ENCODE data around the gene THADA.
"Not testable (repeated sequence)": the region's sequence is repeated elsewhere in the genome, so short reads cannot be mapped to it uniquely, and the experiment has no call there.

Gene THADA

DNA sequence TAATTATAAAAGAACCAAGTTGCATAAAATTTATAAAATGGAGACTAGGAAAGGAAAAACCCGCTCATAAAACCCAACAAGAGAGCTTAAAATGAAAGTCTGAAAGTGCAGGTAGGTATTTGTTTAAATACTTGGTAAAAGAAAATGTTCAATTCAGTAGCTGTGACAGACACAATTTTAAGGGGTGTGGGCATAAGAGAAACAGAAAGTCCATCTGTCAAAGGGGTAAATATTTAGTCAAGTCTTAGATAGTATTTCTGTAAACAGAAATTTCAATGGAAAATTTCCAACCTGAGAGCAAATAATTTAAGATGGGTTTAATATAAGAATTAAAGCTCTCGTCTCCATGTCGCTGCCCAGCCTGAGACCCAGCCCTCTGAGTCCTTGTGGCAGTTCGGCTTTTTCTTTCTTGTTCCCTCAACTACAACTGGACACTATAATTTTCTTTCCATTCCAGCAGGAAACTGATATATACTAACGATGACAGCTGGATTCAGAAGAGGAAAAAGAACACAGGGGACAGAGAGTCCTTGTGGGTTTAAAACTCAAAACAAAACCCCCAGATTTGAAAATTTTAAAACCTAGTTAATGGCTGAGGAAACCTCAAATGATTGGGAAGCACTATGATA, 281.4 kb downstream of the THADA start:
- DNase-seq, result no peak

GRCh38 chr2:43313642-43314017, 282.2 kb downstream of the THADA start:
- no peak for DNase-seq

DNA sequence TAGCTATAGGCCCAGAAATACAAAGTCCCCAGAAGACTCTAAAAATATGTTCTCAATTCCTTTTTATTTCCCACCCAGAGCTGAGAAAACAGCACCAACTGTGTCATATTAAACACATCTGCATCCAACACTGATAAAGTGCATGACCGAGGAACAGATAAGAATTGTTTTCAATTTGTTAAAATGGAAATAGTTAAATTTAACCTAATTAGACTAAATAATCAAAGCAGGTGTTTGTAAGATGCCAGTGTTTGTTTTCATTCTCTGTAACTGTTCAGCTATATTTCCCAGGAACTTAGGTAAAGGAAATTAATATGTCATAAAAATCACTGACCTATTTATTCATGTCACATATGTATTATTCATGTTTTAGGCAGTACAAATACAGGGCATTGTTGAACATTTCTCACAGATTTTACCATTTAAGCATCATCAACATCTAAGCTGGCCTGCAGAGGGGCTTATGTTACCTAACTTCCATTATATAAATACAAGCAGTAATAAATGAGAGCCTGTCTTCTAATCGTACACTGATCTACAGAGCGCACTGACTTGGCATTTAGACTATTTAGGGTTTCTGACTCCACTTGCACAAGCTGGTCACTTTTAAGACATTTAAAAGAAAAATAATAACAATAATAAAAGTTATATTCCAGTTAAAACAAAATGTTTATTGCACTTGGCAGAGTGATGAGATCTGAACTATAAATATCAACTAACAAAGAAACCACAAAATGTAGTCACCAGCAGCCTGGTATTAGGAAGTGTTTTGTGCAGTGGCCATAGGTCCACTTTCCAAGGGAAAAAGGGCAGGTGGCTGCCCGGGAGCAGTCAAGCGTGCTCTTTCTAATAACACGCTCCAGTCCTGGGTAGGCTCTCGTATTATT, 282.8 kb downstream of the THADA start:
- no peak for DNase-seq

GRCh38 chr2:43311276-43311675, 284.6 kb downstream of the THADA start:
- no peak for DNase-seq

DNA sequence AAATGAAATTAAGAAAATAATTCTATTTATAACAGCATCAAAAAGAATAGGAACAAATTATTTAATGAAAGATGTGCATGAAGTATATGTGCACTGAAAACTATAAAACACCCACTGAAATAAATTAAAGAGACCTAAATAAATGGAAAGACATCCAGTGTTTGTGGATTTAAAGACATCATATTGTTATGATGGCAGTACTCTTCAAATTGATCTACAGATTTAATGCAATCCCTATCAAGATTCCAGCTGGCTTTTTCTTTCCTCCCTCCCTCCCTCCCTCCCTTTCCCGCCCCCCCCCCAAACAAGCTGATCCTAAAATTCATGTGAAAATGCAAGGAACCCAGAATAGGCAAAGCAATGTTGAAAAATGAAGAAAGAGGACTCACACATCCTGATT, 285.9 kb downstream of the THADA start:
- DNase-seq, result no peak

DNA sequence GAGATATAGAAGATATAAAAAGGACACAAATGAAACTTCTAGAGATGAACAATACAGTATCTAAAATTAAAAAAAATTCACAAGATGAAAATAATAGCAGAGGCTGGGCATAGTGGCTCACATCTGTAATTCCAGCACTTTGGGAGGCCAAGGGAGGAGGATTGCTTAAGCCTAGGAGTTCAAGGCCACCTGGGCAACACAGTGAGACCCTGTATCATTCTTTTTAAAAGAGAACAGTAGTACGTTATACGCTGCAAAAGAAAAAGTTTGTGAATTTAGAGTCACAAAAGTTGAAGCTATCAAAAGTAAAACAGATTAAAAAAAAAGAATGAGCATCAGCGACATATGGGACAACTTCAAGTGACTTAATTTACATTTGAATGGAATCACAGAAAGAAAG, 287.9 kb downstream of the THADA start:
- no peak for DNase-seq

DNA sequence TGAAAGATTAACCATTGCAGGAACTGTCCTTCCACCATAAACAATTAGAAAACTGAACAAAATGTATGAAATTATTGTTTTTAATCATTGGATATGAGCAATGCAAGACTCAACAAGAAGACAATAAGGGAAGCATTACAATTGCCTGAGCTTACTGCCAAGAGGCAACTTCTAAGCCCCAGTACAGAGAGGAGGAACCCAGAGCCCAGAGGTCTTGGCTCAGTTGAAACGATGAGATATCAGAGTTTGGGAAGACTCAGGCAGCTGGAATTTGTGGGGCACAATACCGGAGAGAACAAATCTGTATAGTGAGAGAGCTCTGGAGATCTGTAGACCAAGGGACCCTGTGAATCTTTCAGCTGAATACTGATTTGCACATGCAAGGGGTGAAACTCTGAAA, 288.8 kb downstream of the THADA start:
- DNase-seq, result no peak

- DNase-seq, result no peak
Observed at GRCh38 chr2:43306197-43306596, 289.6 kb downstream of the THADA start.

GRCh38 chr2:43305517-43305916, 290.3 kb downstream of the THADA start:
- peak; percentile 63 for DNase-seq

DNA sequence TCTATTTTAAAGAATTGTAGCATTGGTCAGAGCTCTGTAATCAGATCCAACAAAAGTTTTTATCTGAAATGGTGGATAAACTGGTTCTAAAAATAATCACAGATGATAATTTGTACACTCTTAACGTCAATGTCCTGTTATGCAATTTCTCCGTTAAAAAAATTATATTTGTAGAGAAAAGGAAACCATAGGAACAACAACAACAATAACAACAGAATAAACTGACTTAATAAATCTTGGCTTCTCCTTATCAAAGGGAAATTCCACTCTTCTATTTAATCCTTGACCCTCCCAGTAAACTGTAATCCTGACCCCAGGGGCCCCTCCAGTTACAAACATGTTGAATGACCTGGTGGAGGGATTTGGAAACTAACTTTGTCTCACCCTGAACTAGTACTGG, 290.8 kb downstream of the THADA start:
- no peak for DNase-seq

DNA sequence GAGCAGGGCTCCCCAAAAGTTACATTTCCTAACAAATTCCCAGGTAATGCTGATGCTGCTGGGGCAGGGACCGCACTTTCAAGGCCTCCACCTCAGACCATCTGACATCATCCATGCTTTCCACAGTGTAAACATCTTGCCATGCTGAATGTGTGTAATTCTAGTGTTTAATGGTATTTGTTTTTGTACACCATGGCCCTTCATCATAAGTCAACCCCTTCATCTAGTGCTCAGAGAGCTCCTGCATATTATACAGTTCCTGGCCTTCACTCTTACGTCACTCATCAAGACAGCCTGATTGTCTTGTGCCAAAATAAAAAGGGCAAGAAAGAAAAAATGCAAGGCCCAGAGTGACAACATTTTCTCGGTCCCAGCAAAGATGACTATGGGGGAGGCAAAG, 291.9 kb downstream of the THADA start:
- no peak for DNase-seq

GRCh38 chr2:43302961-43303494, 292.8 kb downstream of the THADA start:
- no peak for DNase-seq

DNA sequence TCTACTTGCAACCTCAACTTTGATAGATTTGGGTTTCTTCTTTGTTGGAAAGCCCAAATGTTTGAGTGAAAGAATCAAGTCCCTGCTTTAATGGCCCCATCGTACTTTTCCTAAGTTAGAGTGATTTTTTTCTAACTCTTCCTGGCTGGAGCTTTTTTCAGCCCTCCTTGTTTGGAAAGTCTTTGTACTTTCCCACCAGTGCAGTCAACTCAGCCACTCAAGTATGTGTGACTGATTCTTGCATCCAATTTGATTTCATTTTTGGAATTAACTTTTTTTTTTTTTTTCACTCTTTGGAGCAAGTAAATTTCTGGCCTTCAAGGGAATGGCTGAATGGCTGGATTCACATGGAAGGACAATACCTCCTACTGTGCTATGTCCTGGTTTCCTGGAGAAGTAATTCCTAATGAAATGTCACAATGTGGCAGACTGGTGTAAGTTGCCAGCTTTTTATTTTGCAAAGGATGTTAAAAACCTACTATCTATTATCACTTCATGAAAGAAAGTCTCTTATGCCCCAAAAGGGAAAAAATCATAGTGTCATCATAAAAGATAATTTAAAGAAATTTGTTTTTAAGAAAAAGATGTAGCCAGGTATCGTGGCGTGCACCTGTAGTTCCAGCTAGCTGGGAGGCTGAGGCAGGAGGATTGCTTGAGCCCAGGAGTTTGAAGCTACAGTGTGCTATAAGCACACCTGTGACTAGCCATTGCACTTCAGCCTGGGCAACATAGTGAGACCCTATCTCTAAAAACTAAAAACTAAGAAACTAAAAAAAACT, 293.5 kb downstream of the THADA start:
- DNase-seq, result no peak

GRCh38 chr2:43300781-43301583, 294.9 kb downstream of the THADA start:
- DNase-seq, result peak; percentile 57

DNA sequence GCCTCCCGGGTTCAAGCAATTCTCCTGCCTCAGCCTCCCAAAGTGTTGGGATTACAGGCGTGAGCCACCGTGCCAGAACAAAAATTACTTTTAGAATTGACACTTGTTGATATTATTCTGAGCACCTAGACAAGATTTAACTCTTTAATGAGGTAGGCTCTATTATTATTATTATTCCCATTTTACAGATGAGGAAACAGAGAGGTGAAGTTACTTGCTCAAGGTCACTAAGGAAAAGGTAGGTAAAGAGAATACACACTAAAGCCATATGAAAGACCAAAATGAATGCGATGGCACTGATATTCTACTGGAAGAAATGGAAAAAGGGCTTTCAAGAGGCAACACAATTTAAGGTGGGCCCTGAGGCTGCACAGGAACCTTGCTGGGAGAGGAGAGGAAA, 295.6 kb downstream of the THADA start:
- no peak for DNase-seq

GRCh38 chr2:43298500-43298899, 297.3 kb downstream of the THADA start:
- no peak for DNase-seq

DNA sequence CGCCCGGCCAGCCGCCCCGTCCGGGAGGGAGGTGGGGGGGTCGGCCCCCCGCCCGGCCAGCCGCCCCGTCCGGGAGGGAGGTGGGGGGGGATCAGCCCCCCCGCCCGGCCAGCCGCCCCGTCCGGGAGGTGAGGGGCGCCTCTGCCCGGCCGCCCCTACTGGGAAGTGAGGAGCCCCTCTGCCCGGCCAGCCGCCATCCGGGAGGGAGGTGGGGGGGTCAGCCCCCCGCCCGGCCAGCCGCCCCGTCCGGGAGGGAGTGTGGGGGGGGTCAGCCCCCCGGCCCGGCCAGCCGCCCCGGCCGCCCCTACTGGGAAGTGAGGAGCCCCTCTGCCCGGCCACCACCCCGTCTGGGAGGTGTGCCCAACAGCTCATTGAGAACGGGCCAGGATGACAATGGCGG, 298.1 kb downstream of the THADA start:
- not testable (repeated sequence) for DNase-seq

GRCh38 chr2:43294973-43295603, 300.8 kb downstream of the THADA start:
- DNase-seq, result no peak

- DNase-seq, result no peak
Observed at GRCh38 chr2:43293744-43294695, 301.8 kb downstream of the THADA start.

DNA sequence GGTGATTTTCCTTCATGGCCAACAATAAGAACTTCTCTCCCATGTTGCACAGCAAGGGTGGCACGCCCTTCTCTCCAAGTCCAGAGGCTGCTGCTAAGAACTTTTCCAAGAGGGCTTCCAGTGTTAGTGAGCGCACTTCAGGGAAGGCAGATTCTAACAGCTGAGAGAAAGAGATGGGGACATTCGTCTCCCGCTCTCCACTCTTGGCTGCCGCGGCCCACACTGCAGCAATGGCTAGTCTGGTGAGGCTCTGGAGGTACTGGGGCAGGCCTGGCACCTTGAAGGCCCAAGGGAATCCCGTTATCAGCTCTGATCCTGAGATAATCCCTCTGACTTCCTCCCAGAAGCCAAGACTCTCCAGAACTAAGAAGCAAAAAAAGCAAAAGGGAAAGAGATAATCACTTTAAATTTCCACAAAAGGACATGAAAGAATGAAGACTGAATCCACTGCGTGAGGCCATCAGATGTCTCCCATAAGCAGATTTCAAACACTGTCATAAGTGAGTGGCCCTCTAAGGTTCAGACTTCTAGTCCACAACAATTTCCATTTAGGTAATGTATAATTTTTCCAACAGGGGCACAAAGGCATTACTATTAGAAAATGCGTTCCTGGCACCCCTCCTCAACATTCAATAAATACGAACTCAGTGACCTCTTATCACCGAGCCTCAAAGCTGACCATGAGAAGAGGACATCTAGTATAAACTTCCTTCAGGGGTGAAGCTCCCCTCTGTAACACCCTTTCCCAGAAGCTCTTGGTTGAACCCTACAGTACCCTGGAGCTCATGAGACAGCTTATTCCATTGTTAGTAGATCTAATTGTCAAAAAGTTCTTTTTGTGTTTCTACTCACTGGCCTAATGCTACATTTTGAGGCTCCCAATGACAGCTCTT, 302.7 kb downstream of the THADA start:
- DNase-seq, result no peak

All from left hindlimb (tissue), 1 donor.